Right forelimb (tissue), 1 donor: ENCODE results near the gene PGS1.
"Not testable (repeated sequence)": the region's sequence is repeated elsewhere in the genome, so short reads cannot be mapped to it uniquely, and the experiment has no call there.

ENCODE experiments used
- DNase-seq: peaks from one replicate; pipeline ENCODE4 v3.0.0-alpha.2; 2018

The PGS1 gene

GRCh38 chr17:78450696-78451345 lies 72.4 kb downstream of the PGS1 start:
- peak; percentile 61 for DNase-seq

GRCh38 chr17:78451753-78452152 lies 73.3 kb downstream of the PGS1 start:
- no peak for DNase-seq

DNA sequence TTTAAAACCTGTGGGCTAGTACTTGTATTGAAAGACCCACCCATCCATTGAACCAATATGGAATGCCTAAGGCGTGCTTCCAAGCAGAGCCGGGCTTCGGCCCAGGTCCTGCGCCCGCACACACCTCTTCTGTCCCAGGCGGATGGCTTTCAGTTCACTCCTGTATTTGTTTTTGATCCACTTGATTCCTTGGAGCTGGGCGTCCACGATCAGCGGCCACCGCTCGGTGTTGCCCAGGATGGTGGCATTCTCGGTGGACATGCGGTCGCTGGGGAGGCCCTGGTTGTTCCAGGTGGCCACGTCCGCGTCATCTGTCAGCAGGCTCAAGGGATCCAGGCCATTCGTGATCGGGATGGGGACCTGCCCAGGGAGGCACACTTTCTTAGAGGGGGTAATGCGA lies 75.9 kb downstream of the PGS1 start:
- DNase-seq, result no peak

GRCh38 chr17:78458091-78458490 lies 79.6 kb downstream of the PGS1 start:
- DNase-seq, result no peak

GRCh38 chr17:78458736-78459335 lies 80.4 kb downstream of the PGS1 start:
- DNase-seq, result no peak

GRCh38 chr17:78459696-78460095 lies 81.2 kb downstream of the PGS1 start:
- no peak for DNase-seq

GRCh38 chr17:78460176-78460675 lies 81.8 kb downstream of the PGS1 start:
- no peak for DNase-seq

- no peak for DNase-seq
Measured at GRCh38 chr17:78460951-78461798, 82.7 kb downstream of the PGS1 start.

DNA sequence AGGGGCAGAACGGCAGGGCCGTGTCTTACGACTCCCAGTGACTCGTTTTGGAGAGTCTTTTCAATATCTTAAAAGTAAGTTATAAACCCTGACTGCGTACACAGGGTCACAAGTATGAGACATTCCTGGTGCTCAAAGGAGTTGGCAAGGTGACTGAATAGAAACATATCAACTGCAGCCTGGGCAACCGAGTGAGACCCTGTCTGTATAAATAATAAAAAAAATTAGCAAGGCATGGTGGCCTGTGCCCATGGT lies 83.3 kb downstream of the PGS1 start:
- no peak for DNase-seq

DNA sequence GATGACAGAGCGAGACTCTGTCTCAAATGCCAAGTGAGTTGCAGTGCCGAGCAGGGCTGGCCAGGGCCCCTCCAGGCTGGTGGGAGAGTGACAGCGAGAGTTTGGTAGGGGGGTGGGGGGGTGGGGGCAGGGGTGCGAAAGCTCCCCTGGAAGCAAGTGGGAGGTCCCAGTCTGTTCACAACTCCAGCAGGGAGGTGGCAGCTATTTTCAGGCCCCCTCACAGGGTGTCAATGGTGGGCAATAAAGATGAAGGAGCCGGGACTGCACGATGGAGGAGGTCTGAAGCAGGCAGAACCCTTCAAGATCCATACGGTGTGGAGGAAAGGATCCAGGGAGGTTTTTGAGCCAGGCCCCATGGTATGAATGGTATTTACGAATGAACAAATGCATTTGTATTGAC lies 83.7 kb downstream of the PGS1 start:
- DNase-seq, result no peak

DNA sequence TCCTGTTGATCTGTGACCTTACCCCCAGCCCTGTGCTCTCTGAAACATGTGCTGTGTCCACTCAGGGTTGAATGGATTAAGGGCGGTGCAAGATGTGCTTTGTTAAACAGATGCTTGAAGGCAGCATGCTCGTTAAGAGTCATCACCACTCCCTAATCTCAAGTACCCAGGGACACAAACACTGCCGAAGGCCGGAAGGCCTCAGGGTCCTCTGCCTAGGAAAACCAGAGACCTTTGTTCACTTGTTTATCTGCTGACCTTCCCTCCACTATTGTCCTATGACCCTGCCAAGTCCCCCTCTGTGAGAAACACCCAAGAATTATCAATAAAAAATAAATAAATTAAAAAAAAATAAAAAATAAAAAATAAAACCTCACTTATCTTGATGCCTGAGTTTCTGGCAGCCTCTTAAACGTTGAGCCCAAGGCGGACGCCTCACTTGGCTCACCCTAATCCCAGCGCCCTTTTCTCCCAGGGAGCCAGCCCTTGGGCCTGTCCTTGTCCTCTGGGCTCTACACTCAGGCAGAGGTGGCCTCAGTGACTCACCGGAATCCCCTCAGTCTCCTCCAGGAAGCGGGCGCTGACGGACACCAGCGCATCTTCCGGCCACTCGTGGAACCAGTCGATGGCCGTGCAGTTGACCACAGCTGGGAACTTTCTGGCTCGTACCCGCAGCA lies 87.8 kb downstream of the PGS1 start:
- not testable (repeated sequence) for DNase-seq

DNA sequence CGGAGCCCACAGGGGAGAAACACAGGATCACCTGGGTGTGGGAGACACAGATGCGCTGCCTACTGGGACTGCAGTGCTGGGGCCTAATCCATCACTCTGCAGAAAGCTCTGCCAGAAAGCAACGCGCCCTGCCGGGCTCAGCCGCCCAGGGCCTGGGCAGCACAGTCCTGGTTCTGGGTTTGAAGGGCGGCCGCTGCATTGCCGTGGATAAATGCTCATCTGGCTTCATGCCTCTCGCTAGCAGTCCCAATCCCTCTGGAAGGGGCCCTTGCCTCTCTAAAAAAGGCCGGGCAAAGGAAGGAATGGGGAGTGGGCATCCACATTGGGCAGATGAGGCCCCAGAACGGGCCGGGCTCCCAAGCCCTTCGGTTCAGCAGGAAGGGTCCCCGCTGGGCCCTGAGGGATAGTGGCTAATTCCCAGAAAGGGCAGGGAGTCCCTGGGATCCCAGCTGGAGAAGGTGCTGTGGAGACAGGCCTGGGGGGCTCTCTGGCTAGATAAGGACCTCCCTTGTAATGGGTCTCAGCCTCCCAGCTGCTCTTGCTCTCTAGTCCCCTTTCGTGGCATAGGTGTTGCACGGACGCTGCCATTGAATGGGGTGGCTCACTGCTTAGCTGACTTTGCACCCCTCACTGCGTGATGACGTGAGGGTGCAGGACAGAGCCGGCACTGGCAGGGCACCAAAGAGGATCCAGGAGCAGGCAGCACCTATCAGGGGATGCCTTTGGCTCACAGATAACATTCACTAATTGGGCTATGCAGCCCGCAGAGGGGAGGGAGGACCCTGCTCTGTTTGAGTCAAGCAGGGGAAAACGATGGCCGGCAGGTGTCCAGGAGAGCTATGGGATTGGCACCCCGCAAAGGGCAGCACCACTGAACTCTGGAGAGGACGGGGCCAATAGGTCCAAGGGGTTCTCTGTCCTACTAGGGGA lies 88.6 kb downstream of the PGS1 start:
- no peak for DNase-seq

DNA sequence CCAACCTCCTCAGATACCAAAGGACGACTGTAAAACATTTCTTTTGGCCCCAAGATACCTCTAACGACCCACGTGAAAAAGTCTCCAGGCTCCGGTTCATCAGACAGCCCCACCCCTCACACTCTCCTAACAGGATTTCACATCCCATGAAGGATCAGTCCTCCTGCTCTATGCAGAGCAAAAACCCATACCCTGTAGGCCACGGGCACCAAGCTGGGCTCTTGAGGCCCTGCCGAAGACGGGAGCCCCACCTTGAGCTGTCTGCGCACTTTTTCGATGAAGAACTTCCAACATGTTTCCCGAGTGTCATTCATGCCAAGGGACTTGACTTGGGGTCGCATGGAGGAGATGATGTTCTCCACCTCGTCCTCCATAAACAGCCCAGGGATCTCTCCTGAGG lies 89.9 kb downstream of the PGS1 start:
- DNase-seq, result no peak

DNA sequence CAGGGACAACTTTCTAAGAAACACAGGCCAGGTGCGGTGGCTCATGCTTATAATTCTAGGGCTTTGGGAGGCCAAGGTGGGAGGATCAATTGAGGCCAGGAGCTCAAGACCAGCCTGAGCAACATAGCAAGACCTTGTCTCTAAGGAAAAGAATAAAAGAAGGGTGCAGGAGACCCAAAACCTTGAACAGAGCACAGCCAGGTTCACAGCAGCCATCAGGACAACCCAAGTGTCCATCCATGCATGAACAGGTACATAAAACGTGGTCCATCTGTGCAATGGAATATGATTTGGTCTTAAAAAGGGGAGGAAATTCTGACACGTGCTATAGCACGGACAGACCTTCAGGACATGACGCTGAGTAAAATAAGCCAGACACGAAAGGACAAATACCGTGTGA lies 91.0 kb downstream of the PGS1 start:
- DNase-seq, result no peak

GRCh38 chr17:78471635-78472034 lies 93.2 kb downstream of the PGS1 start:
- DNase-seq, result no peak

GRCh38 chr17:78472035-78472905 lies 93.8 kb downstream of the PGS1 start:
- no peak for DNase-seq

GRCh38 chr17:78473951-78474613 lies 95.6 kb downstream of the PGS1 start:
- DNase-seq, result no peak
